GM21390 (cell line): ENCODE measurements around the gene TNIK.
A peak's percentile ranks its signal among the peaks of the same experiment; 100 is the strongest.

Source experiments
- ATAC-seq: cut with Tn5 transposase; IDR thresholded peaks from one replicate; pipeline ENCODE4 v1.9.1; 2021; ENCODE audit not compliant: unreplicated experiment

Gene TNIK

DNA sequence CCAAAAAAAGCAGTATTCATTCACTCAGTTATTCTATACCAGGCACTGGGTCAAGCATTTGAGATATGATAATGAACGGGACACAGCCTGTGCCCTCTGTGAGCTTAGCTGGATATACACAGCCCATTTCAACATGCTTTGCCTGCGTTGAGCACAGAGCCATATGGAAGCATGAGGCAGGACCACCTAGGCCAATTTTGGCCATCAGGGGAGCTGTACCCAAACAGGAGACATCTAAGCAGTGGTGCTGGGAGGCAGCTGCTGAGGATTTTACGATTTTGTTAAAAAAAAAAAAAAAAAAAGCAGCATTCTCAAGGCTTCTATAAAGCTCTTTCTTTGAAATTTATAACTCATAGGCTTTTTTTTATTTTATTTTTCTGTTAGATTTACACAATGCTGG is 346.5 kb downstream of the TNIK start:
- ATAC-seq = no peak

- no peak for ATAC-seq
Measured at GRCh38 chr3:171110715-171111114, 349.5 kb downstream of the TNIK start.

- ATAC-seq = no peak
Measured at GRCh38 chr3:171108066-171108465, 352.1 kb downstream of the TNIK start.

- no peak for ATAC-seq
Measured at GRCh38 chr3:171103185-171103584, 357.0 kb downstream of the TNIK start.

DNA sequence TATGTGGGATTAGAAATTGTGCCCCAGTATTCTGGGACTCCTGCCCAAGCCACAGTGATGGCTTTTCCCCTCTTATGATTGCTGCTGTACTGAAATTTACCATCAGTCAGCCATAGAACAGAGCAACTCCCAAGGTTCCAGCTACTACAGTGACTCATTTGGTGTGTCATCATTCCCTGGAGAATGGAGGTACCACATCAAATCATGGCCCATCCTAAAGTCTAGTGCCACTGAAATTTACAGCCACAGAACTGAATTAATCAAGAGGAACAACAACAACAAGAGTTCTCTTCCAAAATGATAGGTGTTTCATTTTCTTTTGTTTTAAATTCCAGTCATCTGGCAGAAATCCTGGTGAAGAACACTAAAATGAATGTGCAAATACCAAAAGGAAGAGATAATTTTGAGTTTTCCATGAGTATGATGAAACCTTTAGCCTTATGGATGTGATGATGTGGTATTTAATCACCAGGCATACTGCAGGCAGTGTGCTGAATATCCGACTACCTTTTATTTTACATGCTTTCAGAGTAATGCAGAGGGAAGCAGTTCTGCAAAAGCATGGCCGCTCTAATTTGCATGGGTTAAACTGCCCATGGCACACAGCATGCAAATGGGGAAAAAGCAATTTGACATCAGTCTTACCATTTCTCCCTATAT is 358.1 kb downstream of the TNIK start:
- no peak for ATAC-seq

GRCh38 chr3:171099911-171100310 is 360.3 kb downstream of the TNIK start:
- ATAC-seq = no peak

GRCh38 chr3:171095063-171095462 is 365.1 kb downstream of the TNIK start:
- ATAC-seq = peak; percentile 97

DNA sequence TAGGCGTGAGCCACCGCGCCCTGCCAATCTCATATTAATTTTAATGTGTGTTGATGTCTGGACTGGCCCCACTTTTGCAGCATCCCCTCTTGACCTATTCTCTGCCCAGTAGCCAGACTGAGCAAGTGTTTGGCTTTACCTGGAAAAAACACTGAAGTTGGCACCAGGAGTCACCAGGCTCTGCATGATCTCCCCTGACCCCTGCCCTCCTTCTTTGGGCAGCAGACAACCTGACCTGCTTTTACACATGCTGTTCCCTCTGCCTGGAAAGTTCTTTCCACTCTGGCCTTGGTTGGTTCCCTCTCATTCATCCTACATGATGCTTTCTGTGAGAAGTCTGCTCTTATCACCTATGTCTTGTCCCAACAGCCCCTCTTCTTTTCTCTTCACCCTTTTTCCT is 365.8 kb downstream of the TNIK start:
- ATAC-seq = no peak

DNA sequence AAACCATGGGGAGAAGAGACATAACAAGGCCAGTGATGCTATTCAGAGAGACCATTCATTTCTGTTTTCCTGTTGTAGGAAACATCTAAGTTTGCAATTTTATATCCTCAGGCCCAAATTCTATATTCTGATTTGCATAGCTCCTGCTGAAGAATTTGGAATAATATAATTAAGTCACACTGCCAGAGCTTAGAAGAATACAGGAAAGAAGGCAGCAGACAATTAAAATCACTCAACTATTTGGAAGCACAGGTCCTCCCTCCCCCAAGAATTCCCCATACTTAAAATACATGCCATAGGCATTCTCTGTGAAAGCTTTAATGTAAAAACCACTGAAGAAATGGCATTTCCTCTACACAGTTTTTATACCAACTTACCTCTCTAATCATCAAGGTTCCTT is 366.7 kb downstream of the TNIK start:
- no peak for ATAC-seq

- no peak for ATAC-seq
Measured at GRCh38 chr3:171092467-171092911, 367.7 kb downstream of the TNIK start.

- no peak for ATAC-seq
Measured at GRCh38 chr3:171090321-171090720, 369.9 kb downstream of the TNIK start.

DNA sequence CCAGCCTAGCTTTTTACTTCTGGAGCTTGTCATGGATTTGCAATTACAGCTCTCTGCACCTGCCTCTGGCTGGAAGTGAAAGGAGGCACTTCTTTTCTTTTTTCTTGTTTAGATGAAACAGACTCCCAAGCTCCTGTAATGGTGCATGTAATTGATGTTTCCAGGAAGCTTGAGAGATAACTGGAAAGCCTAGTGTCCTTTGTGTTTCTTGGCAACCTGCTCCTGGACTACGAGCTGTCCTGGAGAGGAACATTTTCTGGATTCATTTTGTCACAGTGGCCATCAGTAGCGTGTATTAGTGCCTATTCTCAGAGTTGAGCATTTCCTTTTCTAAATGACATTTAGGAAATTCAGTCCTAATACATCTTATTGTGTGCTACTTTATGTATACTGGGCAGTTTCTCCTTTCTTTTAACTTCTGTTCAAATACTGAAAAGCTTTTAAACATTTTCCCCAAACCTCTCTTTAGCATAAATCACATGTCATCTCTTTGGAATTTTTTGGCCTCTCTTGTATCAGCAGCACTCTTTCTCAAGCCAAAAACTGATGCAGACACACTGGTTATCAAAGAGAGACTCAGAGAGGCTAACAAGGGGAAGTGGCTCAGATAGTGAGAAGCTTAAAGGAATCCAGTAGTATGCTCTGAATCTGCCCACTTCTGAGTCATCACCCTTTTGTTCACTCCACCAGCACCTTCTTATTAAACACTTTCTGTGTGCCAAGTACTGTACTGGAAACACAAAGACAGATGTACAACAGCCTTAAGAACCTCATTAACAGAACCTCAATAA is 371.0 kb downstream of the TNIK start:
- ATAC-seq = no peak

- no peak for ATAC-seq
Measured at GRCh38 chr3:171088496-171088895, 371.7 kb downstream of the TNIK start.

DNA sequence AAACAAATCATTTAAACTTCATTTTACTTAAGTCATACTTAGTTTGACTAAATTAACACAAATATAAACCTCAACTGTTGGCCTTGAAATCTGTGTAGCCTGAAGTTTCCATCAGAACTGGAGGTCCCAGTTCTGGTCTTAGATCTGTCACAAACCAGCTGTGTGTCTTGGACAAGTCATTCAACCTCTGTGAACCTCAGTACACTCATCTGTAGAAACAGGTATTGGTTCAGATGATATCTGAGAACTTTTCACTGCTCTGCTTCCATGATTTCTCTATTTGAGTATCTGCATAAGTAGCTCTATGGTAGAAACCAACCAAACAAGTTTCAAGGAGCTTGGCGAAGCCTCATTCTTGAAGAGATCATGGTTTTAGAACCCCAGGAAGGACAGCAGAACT is 373.3 kb downstream of the TNIK start:
- ATAC-seq = peak; percentile 50

DNA sequence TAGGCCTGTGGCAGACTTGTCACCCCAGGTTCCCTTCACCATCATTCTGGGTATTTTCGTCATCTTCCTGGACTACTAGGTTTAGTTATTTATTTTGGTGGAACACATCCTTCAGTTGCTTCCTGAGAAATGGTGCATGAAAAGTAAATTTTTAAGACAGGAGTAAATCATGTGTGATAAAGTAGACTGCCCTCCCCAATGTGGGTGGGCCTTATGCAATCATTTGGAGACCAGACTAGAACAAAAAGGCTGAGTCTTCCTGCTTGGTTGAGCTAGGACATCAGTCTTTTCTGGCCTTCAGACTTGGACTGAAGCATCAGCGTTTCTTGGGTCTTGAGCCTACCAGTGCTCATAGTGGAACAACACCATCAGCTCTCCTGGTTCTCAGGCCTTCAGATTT is 382.9 kb downstream of the TNIK start:
- ATAC-seq = no peak

GRCh38 chr3:171072432-171072831 is 387.8 kb downstream of the TNIK start:
- no peak for ATAC-seq

- no peak for ATAC-seq
Measured at GRCh38 chr3:171068658-171069057, 391.5 kb downstream of the TNIK start.

DNA sequence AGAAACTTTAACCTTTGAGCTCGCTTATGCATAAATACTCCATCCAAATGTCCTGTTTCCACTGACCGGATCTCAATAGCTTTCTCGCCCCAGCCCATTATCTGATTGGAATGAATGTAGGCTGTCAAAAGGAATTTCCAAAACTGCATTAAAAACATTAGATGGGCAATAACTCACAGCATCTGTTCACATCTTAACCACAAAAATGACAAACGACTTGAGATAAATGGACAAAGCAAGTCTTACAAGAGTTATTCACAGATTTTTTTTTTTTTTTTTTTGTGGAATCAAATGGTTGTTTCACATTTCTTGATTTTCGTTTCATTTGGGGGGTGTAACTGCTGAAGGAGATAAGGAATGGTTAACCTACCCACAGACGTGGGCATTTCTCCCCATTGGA is 394.0 kb downstream of the TNIK start:
- no peak for ATAC-seq

DNA sequence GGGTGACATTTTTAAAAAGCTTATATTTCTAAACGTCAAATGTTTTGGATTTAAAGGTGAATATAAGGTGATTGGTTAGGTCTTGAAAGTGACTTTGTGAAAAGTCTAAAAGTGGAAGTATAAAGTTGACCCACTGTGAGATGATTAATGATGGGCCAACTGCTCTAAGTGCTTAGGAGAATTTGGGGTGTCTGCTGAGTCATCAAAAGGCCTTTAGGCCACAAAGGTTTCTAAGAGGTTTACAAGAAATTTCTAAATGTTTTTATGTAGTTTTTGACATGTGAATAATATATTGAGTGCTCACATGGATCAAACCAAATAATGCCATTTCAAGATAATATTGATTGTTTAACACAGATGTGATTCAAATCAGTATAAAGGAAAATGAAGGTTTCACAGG is 394.5 kb downstream of the TNIK start:
- no peak for ATAC-seq

- ATAC-seq = no peak
Measured at GRCh38 chr3:171064461-171064860, 395.7 kb downstream of the TNIK start.

- no peak for ATAC-seq
Measured at GRCh38 chr3:171061749-171062148, 398.5 kb downstream of the TNIK start.

- no peak for ATAC-seq
Measured at GRCh38 chr3:171059978-171060377, 400.2 kb downstream of the TNIK start.
